ENCODE measurements around the gene DOCK7.

The DOCK7 gene

DNA sequence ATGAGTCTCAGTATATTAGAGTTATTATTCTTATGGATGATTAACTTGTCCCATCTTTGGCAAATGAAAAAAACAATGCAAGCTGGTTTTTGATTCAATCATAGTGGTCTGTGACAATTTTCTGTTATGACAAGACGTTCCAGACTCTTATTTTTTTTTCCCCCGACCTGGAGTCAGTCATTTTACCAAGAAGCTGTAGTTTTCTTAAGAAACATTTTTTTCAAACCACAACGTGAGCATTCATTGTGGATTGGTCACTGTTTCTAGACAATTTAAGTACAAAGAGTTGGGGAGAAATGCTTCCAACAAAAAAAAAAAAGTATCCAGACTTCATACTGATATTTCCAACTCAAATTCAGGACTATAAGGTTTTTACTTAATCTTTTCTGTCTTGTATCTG, 98.9 kb downstream of the DOCK7 start:
- H3K4me3 ChIP-seq (ENCODE audit: low read length, poor library complexity, severe bottlenecking): no peak overlapping the region

GRCh38 chr1:62588000-62588399, 100.2 kb downstream of the DOCK7 start:
- H3K9me2 ChIP-seq (replicated peaks; ENCODE audit: low read depth, low read length): no peaks in the 10 kb centered on the region
- peaks cover 4% of the 10 kb centered on the region; the same call in 1 of the 2 replicates for H3K36me3 ChIP-seq (ENCODE audit: insufficient read depth, low read length)
- no peaks in the 10 kb centered on the region for H3F3A ChIP-seq (ENCODE audit: low read depth)
- H2AFZ ChIP-seq (ENCODE audit: low read length): no peak overlapping the region
- no peaks in the 10 kb centered on the region for H3K27me3 ChIP-seq (ENCODE audit: insufficient read depth, low read length, poor library complexity, severe bottlenecking)
- TF ChIP-seq, protein P1, sequence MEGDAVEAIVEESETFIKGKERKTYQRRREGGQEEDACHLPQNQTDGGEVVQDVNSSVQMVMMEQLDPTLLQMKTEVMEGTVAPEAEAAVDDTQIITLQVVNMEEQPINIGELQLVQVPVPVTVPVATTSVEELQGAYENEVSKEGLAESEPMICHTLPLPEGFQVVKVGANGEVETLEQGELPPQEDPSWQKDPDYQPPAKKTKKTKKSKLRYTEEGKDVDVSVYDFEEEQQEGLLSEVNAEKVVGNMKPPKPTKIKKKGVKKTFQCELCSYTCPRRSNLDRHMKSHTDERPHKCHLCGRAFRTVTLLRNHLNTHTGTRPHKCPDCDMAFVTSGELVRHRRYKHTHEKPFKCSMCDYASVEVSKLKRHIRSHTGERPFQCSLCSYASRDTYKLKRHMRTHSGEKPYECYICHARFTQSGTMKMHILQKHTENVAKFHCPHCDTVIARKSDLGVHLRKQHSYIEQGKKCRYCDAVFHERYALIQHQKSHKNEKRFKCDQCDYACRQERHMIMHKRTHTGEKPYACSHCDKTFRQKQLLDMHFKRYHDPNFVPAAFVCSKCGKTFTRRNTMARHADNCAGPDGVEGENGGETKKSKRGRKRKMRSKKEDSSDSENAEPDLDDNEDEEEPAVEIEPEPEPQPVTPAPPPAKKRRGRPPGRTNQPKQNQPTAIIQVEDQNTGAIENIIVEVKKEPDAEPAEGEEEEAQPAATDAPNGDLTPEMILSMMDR (conservative IDR thresholded peaks at IDR 0.05; ENCODE audit: low read length): no peak
- no peak for TF ChIP-seq EZH2phosphoT487 (IDR thresholded peaks at IDR 0.05; ENCODE audit: borderline replicate concordance)
- no peaks in the 10 kb centered on the region for H3K4me1 ChIP-seq (ENCODE audit: insufficient read depth, low read length, poor library complexity, severe bottlenecking)
- no peaks in the 10 kb centered on the region for H4K20me1 ChIP-seq (ENCODE audit: insufficient read depth, low read length, poor library complexity, severe bottlenecking)
- H3K9ac ChIP-seq (ENCODE audit: low read depth, low read length, poor library complexity, severe bottlenecking): no peak overlapping the region
- no peak overlapping the region for H3K4me3 ChIP-seq (ENCODE audit: low read length, poor library complexity, severe bottlenecking)
- no peaks in the 10 kb centered on the region for H3K9me3 ChIP-seq (ENCODE audit: insufficient read depth, low read depth, low read length)
- no peak overlapping the region for H3K4me2 ChIP-seq (ENCODE audit: low read depth, low read length, poor library complexity, severe bottlenecking)
- H3K79me2 ChIP-seq (ENCODE audit: insufficient read depth, low read length): no peaks in the 10 kb centered on the region

More for the DNA sequence above, 98.9 kb downstream of the DOCK7 start:
- no peak overlapping the region for H3K9ac ChIP-seq (ENCODE audit: low read depth, low read length, poor library complexity, severe bottlenecking)
- no peaks in the 10 kb centered on the region for H3K79me2 ChIP-seq (ENCODE audit: insufficient read depth, low read length)
- H3F3A ChIP-seq (ENCODE audit: low read depth): no peaks in the 10 kb centered on the region
- no peaks in the 10 kb centered on the region for H4K20me1 ChIP-seq (ENCODE audit: insufficient read depth, low read length, poor library complexity, severe bottlenecking)
- TF ChIP-seq, protein P1 (conservative IDR thresholded peaks at IDR 0.05; ENCODE audit: low read length): no peak
- no peaks in the 10 kb centered on the region for H3K27me3 ChIP-seq (ENCODE audit: insufficient read depth, low read length, poor library complexity, severe bottlenecking)
- H3K36me3 ChIP-seq (ENCODE audit: insufficient read depth, low read length): peaks cover 4% of the 10 kb centered on the region; the same call in 1 of the 2 replicates
- no peaks in the 10 kb centered on the region for H3K9me3 ChIP-seq (ENCODE audit: insufficient read depth, low read depth, low read length)
- H3K9me2 ChIP-seq (replicated peaks; ENCODE audit: low read depth, low read length): no peaks in the 10 kb centered on the region
- no peak overlapping the region for H3K4me2 ChIP-seq (ENCODE audit: low read depth, low read length, poor library complexity, severe bottlenecking)
- no peak overlapping the region for H2AFZ ChIP-seq (ENCODE audit: low read length)
- no peaks in the 10 kb centered on the region for H3K4me1 ChIP-seq (ENCODE audit: insufficient read depth, low read length, poor library complexity, severe bottlenecking)

DNA sequence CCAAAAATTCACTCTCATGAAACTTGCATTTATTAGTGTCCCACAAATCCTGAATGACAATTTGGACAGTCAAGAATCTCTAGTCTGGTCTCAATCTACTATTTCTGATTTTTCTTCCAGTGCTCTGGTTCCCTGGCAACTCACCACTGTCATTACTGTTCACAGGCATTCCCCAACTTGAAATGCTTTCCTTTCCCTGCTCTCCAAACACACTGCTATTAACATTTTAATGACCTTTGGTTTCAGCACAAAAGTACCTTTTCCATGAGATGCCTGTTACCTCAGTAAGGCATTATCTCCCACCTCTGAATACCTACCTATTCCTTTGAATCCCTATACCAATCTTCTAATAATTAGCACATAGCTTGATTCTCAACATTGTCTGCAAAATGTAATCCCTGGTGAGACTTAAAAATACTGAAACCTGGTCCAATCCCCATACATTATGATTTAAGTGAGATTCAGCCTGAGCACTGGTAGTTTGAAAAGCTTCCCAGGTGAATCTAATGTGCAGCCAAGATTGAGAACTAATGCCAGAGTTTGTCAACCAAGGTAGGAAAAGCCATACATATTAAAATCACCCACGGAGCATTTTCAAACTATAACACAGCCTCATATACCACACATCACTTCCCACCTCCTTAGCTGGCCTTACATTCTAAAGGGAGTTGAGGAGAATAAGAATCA, 102.6 kb downstream of the DOCK7 start:
- Histone ChIP-seq H3K9me3 (ENCODE audit: insufficient read depth, low read depth, low read length) (no peaks in the 10 kb centered on the region), H3K4me3 (ENCODE audit: low read length, poor library complexity, severe bottlenecking) (no peak overlapping the region), H3F3A (ENCODE audit: low read depth) (no peaks in the 10 kb centered on the region), H2AFZ (ENCODE audit: low read length) (no peak overlapping the region), H3K9me2 (replicated peaks; ENCODE audit: low read depth, low read length) (no peaks in the 10 kb centered on the region), H3K27me3 (ENCODE audit: insufficient read depth, low read length, poor library complexity, severe bottlenecking) (no peaks in the 10 kb centered on the region), H3K9ac (ENCODE audit: low read depth, low read length, poor library complexity, severe bottlenecking) (no peak overlapping the region), H3K4me1 (ENCODE audit: insufficient read depth, low read length, poor library complexity, severe bottlenecking) (no peaks in the 10 kb centered on the region), H3K36me3 (ENCODE audit: insufficient read depth, low read length) (peaks cover 10% of the 10 kb centered on the region; the same call in 1 of the 2 replicates), H3K4me2 (ENCODE audit: low read depth, low read length, poor library complexity, severe bottlenecking) (no peak overlapping the region), H3K79me2 (ENCODE audit: insufficient read depth, low read length) (no peaks in the 10 kb centered on the region), H4K20me1 (ENCODE audit: insufficient read depth, low read length, poor library complexity, severe bottlenecking) (no peaks in the 10 kb centered on the region)
- no peak for TF ChIP-seq EZH2phosphoT487 (IDR thresholded peaks at IDR 0.05; ENCODE audit: borderline replicate concordance)

DNA sequence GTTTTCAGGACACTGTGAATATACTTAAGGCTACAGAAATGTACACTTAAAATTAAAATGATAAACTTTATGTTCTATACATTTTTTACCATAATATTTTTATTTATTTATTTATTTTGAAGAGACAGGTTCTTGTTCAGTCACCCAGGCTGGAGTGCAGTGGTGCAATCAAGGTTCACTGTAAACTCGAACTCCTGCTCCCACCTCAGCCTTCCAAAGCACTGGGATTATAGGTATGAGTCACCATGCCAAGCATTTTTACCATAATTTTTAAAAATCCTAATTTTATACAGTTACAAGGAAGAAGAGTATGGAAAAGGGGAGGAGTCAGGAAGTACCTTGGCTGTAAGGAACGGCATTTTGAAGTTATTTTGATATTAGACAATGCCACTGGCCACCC, 114.5 kb downstream of the DOCK7 start:
- no peaks in the 10 kb centered on the region; the same call in 1 of the 2 replicates for H3K36me3 ChIP-seq (ENCODE audit: insufficient read depth, low read length)
- no peak overlapping the region for H3K9ac ChIP-seq (ENCODE audit: low read depth, low read length, poor library complexity, severe bottlenecking)
- TF ChIP-seq, protein P1 (conservative IDR thresholded peaks at IDR 0.05; ENCODE audit: low read length): no peak
- no peak for TF ChIP-seq EZH2phosphoT487 (IDR thresholded peaks at IDR 0.05; ENCODE audit: borderline replicate concordance)

More for the DNA sequence above, 114.5 kb downstream of the DOCK7 start:
- Histone ChIP-seq H3K79me2 (ENCODE audit: insufficient read depth, low read length) (no peaks in the 10 kb centered on the region), H3F3A (ENCODE audit: low read depth) (no peaks in the 10 kb centered on the region), H2AFZ (ENCODE audit: low read length) (no peak overlapping the region), H3K27me3 (ENCODE audit: insufficient read depth, low read length, poor library complexity, severe bottlenecking) (no peaks in the 10 kb centered on the region), H3K4me1 (ENCODE audit: insufficient read depth, low read length, poor library complexity, severe bottlenecking) (peaks cover 4% of the 10 kb centered on the region), H3K4me3 (ENCODE audit: low read length, poor library complexity, severe bottlenecking) (no peak overlapping the region), H3K4me2 (ENCODE audit: low read depth, low read length, poor library complexity, severe bottlenecking) (no peak overlapping the region), H4K20me1 (ENCODE audit: insufficient read depth, low read length, poor library complexity, severe bottlenecking) (no peaks in the 10 kb centered on the region), H3K9me3 (ENCODE audit: insufficient read depth, low read depth, low read length) (no peaks in the 10 kb centered on the region), H3K9me2 (replicated peaks; ENCODE audit: low read depth, low read length) (no peaks in the 10 kb centered on the region)
